ENCODE measurements around the gene BICC1. TPM values are rescaled to one million over a fixed set of nuclear protein-coding genes. Genes with fewer than 3 reads are reported as not detected.

The BICC1 gene
- total RNA-seq, 4 donors from 2014 or later = 1.3 to 29.7 (median 17.5) TPM

DNA sequence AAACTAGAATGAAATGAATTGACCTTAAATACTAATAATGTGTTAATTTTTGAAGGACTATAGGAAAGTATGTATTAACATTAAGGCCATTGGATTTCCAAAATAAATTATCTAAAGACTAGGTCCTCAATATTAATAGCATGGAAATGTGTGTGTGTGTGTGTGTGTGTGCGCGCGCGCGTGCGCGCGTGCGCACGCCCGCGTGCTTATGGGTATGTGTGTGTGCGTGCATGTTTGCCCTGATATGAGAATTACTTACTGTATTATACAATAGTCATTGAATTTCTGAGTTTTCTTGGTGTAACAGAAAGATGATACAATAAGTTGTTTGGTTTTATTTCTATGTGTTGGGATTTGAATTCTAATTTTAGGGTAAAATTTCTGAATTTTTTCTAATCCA is 205.9 kb downstream of the BICC1 start:
- TF ChIP-seq, protein P1, sequence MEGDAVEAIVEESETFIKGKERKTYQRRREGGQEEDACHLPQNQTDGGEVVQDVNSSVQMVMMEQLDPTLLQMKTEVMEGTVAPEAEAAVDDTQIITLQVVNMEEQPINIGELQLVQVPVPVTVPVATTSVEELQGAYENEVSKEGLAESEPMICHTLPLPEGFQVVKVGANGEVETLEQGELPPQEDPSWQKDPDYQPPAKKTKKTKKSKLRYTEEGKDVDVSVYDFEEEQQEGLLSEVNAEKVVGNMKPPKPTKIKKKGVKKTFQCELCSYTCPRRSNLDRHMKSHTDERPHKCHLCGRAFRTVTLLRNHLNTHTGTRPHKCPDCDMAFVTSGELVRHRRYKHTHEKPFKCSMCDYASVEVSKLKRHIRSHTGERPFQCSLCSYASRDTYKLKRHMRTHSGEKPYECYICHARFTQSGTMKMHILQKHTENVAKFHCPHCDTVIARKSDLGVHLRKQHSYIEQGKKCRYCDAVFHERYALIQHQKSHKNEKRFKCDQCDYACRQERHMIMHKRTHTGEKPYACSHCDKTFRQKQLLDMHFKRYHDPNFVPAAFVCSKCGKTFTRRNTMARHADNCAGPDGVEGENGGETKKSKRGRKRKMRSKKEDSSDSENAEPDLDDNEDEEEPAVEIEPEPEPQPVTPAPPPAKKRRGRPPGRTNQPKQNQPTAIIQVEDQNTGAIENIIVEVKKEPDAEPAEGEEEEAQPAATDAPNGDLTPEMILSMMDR (IDR thresholded peaks at IDR 0.05) = no peak
- no peak for TF ChIP-seq POLR2A (IDR thresholded peaks at IDR 0.05)
- Histone ChIP-seq H3K27ac (no peak overlapping the region), H3K27me3 (no peaks in the 10 kb centered on the region), H3K4me1 (no peaks in the 10 kb centered on the region), H3K36me3 (no peaks in the 10 kb centered on the region), H3K4me3 (no peak overlapping the region), H3K9me3 (no peaks in the 10 kb centered on the region)
- DNase-seq = no peak
- intact Hi-C loops (cut with DNase I; ENCODE audit: low total_unique reads) = no loop called here

DNA sequence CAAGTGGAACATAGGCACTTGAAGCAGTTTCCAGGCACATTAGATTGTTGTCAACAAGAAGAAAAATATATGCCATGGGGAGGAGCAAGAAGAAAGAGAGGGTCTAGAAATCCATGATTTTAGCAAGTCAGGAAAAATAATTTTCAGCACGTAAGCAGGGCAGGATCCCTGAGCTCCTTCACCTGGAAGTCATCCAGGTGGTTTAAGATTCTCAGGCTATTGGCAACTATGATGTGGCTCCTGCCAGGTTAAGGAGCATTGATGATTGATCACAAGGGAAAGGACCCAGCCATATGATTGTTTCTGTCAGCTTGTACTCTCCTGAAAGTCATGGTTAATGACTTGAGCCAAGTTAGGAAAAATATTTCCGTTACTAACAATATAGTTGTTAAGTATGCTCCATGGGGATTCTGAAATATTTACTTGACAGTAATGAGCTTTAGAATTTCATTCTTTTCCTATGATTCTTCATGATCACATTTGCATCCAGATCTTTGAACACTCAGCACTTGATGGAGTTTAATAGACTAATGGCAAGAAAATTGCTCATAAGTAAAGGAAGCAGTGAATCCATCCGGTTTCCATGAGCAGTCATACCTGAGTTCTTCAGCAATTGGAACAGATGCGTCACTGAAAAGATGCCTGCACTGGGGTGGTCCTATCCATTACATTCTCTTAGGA is 209.1 kb downstream of the BICC1 start:
- no peak for TF ChIP-seq POLR2A (IDR thresholded peaks at IDR 0.05)
- TF ChIP-seq, protein P1 (IDR thresholded peaks at IDR 0.05) = no peak
- H3K27ac ChIP-seq = no peak overlapping the region

DNA sequence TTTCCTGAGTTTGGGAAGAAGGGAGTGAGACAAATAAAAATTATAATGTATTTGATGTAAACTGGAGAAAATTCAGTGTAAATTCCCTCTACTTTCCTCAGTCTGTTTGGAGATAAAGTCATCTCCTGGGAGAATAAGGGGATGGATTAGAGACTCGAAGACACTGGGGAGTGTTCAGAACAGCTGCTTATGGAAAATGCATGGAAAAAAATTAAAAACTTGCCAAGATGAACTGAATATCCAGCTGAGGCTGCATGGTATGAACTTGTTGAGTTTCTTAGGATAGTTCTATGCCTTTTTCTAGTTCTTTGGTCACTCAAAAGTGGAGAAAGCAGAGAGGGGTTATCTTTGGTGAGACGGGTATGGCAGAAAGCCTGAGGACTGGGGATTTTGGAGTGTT is 210.5 kb downstream of the BICC1 start:
- H3K27me3 ChIP-seq = no peaks in the 10 kb centered on the region
- no peaks in the 10 kb centered on the region for H3K4me1 ChIP-seq
- TF ChIP-seq, protein P1 (IDR thresholded peaks at IDR 0.05) = no peak
- TF ChIP-seq POLR2A (IDR thresholded peaks at IDR 0.05) = no peak
- H3K9me3 ChIP-seq = no peaks in the 10 kb centered on the region
- intact Hi-C loops (cut with DNase I; ENCODE audit: low total_unique reads) = no loop called here
- H3K27ac ChIP-seq = no peak overlapping the region
- H3K36me3 ChIP-seq = no peaks in the 10 kb centered on the region
- DNase-seq = no peak
- no peak overlapping the region for H3K4me3 ChIP-seq

More for the DNA sequence above, 209.1 kb downstream of the BICC1 start:
- H3K36me3 ChIP-seq = no peaks in the 10 kb centered on the region
- intact Hi-C loops (cut with DNase I; ENCODE audit: low total_unique reads) = no loop called here
- DNase-seq = no peak
- no peaks in the 10 kb centered on the region for H3K9me3 ChIP-seq
- H3K4me1 ChIP-seq = no peaks in the 10 kb centered on the region
- H3K4me3 ChIP-seq = no peak overlapping the region
- H3K27me3 ChIP-seq = no peaks in the 10 kb centered on the region

DNA sequence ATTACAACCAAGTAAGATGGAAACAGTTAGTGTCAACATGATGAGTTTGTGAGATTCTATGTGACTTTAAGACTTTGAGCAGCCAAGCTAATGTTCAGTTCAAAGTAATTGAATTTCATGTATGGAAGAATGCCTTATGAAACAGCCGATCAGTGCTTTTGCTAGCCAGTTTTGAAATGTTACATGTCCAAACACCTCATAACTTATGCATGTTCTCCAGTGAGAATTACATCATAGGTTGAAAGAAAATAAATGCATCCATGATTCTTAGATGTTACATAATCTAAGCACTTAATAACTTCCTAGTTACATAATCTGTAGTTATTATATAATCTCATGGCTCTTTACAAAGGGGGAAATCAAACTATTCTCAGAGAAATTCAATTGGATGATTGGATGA is 211.3 kb downstream of the BICC1 start:
- TF ChIP-seq, protein P1 (IDR thresholded peaks at IDR 0.05) = no peak
- TF ChIP-seq POLR2A (IDR thresholded peaks at IDR 0.05) = no peak
- no peak for DNase-seq
- Histone ChIP-seq H3K27me3 (no peaks in the 10 kb centered on the region), H3K36me3 (no peaks in the 10 kb centered on the region), H3K4me3 (no peak overlapping the region), H3K9me3 (no peaks in the 10 kb centered on the region), H3K4me1 (no peaks in the 10 kb centered on the region), H3K27ac (no peak overlapping the region)
- intact Hi-C loops (cut with DNase I; ENCODE audit: low total_unique reads) = no loop called here

DNA sequence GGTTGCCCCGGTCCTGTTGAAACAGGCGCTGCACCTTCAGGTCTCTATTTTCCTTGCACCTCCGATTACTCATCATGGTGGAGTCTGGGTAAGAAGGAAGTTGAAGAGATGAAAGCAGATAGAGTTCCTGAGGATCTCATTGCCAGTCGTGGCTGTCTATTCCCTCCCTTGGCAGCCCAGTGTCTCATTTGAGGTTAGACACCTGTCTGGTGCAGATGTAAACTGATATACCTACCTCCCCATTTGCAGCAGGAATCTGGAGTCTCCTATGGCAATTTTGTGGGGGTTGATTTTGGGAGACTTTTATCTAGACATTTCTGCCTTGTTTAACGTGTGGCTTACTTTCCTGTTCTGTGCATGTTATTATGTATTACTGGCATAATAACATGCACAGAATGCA is 212.1 kb downstream of the BICC1 start:
- Histone ChIP-seq H3K27ac (no peak overlapping the region), H3K4me3 (no peak overlapping the region), H3K9me3 (no peaks in the 10 kb centered on the region), H3K36me3 (no peaks in the 10 kb centered on the region), H3K4me1 (no peaks in the 10 kb centered on the region), H3K27me3 (no peaks in the 10 kb centered on the region)
- DNase-seq = no peak
- TF ChIP-seq, protein P1 (IDR thresholded peaks at IDR 0.05) = no peak
- no peak for TF ChIP-seq POLR2A (IDR thresholded peaks at IDR 0.05)
- intact Hi-C loops (cut with DNase I; ENCODE audit: low total_unique reads) = no loop called here
